Measurements from ENCODE around the gene ITIH6. TPM values are rescaled to one million over a fixed set of nuclear protein-coding genes. Genes with fewer than 3 reads are reported as not detected.

The ITIH6 gene
- total RNA-seq, 1 donor, result not detected

DNA sequence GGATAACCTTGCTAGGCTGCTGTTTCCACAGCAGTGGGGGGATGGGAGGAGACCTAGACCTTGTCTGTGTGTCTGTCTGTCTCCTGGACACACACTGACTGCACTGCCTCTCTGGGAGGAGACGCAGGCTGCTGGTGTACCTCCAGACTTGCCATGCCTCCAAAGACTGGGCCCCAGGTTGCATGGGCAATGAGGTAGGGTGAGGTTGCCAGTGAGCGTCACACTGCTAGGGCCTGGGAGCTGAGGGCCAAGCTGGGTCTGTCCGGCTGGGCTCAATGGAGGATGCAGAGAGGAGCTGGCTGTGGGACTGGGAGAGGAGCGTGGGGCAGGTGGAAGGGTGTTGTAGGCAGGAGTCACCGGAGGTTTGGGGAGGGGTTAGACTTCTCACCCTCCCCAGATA, 26.1 kb upstream of the ITIH6 start:
- no peak overlapping the region for H2AFZ ChIP-seq (ENCODE audit: low read length)
- DNase-seq (ENCODE audit: insufficient read length, low spot score, missing footprints), result no peak
- no peak for TF ChIP-seq CTCF (IDR thresholded peaks at IDR 0.05; ENCODE audit: extremely low read depth, low read depth, low read length)

DNA sequence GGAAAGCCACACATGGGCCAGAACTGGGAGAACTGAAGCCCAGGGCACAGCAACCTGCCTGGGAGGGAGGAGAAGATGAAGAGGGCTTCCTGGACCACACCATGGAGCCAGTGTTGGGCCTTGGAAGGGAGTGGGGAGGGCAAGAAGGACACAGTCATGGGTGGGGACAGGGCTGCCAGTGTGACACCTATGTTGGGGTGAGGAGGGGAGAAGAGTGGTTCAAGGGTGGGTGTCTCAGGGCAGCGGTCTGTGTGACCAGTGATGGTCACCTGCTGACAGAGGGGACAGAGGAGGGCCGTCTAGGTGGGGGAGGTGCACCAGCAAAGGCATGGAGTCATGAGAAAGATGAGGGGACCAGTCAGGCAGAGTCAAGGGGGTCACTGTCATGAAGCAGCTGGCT, 23.3 kb upstream of the ITIH6 start:
- no peak overlapping the region for H3K27ac ChIP-seq (ENCODE audit: low read depth, low read length)
- peaks cover 3% of the 10 kb centered on the region for H4K20me1 ChIP-seq (ENCODE audit: insufficient read depth, low read length)
- H3K79me2 ChIP-seq (ENCODE audit: insufficient read depth, low read length), result no peaks in the 10 kb centered on the region
- no peak overlapping the region for H2AFZ ChIP-seq (ENCODE audit: low read length)
- H3K4me1 ChIP-seq (ENCODE audit: insufficient read depth, low read length), result no peaks in the 10 kb centered on the region
- H3K36me3 ChIP-seq (ENCODE audit: insufficient read depth, low read length), result peaks cover 2% of the 10 kb centered on the region
- TF ChIP-seq CTCF (IDR thresholded peaks at IDR 0.05; ENCODE audit: extremely low read depth, low read depth, low read length), result no peak
- H3K9me3 ChIP-seq (ENCODE audit: low read depth, low read length), result no peaks in the 10 kb centered on the region
- H3K4me2 ChIP-seq (ENCODE audit: insufficient read depth, low read length), result no peak overlapping the region
- H3K4me3 ChIP-seq (ENCODE audit: insufficient read depth, low read length), result no peak overlapping the region
- no peak for DNase-seq (ENCODE audit: insufficient read length, low spot score, missing footprints)
- H3K27me3 ChIP-seq (ENCODE audit: insufficient read depth, low read length), result no peaks in the 10 kb centered on the region

More for the DNA sequence above, 26.1 kb upstream of the ITIH6 start:
- no peak overlapping the region for H3K4me2 ChIP-seq (ENCODE audit: insufficient read depth, low read length)
- H3K9me3 ChIP-seq (ENCODE audit: low read depth, low read length), result no peaks in the 10 kb centered on the region
- H3K27ac ChIP-seq (ENCODE audit: low read depth, low read length), result no peak overlapping the region
- no peaks in the 10 kb centered on the region for H3K4me1 ChIP-seq (ENCODE audit: insufficient read depth, low read length)
- no peaks in the 10 kb centered on the region for H4K20me1 ChIP-seq (ENCODE audit: insufficient read depth, low read length)
- no peaks in the 10 kb centered on the region for H3K27me3 ChIP-seq (ENCODE audit: insufficient read depth, low read length)
- H3K36me3 ChIP-seq (ENCODE audit: insufficient read depth, low read length), result no peaks in the 10 kb centered on the region
- H3K4me3 ChIP-seq (ENCODE audit: insufficient read depth, low read length), result no peak overlapping the region
- H3K79me2 ChIP-seq (ENCODE audit: insufficient read depth, low read length), result no peaks in the 10 kb centered on the region

DNA sequence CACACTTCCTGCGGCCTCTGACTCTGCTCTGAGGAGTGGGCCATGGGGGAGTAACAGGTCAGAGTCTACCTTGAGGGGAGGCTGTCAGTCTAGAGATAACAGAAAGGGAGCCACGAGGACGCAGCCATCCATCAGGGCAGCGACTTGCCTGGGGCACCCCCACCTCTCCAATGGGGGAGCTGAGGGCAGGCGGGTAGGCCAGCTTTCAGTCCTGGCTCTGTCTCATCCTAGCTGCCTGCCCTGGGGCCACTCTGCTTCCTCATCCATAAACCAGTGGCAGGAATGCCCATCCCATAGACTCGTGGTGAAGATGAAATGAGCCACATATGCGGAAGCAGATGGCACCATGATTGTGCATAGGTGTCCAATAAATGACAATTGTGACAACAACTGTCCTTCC, 22.7 kb upstream of the ITIH6 start:
- Histone ChIP-seq H3K4me3 (ENCODE audit: insufficient read depth, low read length) (no peak overlapping the region), H3K79me2 (ENCODE audit: insufficient read depth, low read length) (no peaks in the 10 kb centered on the region), H4K20me1 (ENCODE audit: insufficient read depth, low read length) (peaks cover 3% of the 10 kb centered on the region), H3K27ac (ENCODE audit: low read depth, low read length) (no peak overlapping the region), H3K9me3 (ENCODE audit: low read depth, low read length) (no peaks in the 10 kb centered on the region), H3K4me1 (ENCODE audit: insufficient read depth, low read length) (no peaks in the 10 kb centered on the region), H3K27me3 (ENCODE audit: insufficient read depth, low read length) (no peaks in the 10 kb centered on the region), H2AFZ (ENCODE audit: low read length) (no peak overlapping the region), H3K4me2 (ENCODE audit: insufficient read depth, low read length) (no peak overlapping the region), H3K36me3 (ENCODE audit: insufficient read depth, low read length) (peaks cover 8% of the 10 kb centered on the region)
- no peak for TF ChIP-seq CTCF (IDR thresholded peaks at IDR 0.05; ENCODE audit: extremely low read depth, low read depth, low read length)
- DNase-seq (ENCODE audit: insufficient read length, low spot score, missing footprints), result no peak

- H3K4me1 ChIP-seq (ENCODE audit: insufficient read depth, low read length), result no peaks in the 10 kb centered on the region
- no peak overlapping the region for H3K4me2 ChIP-seq (ENCODE audit: insufficient read depth, low read length)
- no peaks in the 10 kb centered on the region for H3K27me3 ChIP-seq (ENCODE audit: insufficient read depth, low read length)
- H3K27ac ChIP-seq (ENCODE audit: low read depth, low read length), result no peak overlapping the region
- peaks cover 18% of the 10 kb centered on the region for H3K36me3 ChIP-seq (ENCODE audit: insufficient read depth, low read length)
- no peak overlapping the region for H2AFZ ChIP-seq (ENCODE audit: low read length)
- TF ChIP-seq CTCF (IDR thresholded peaks at IDR 0.05; ENCODE audit: extremely low read depth, low read depth, low read length), result no peak
- no peak overlapping the region for H3K4me3 ChIP-seq (ENCODE audit: insufficient read depth, low read length)
- H4K20me1 ChIP-seq (ENCODE audit: insufficient read depth, low read length), result peaks cover 4% of the 10 kb centered on the region
- DNase-seq (ENCODE audit: insufficient read length, low spot score, missing footprints), result no peak
- H3K79me2 ChIP-seq (ENCODE audit: insufficient read depth, low read length), result no peaks in the 10 kb centered on the region
- no peaks in the 10 kb centered on the region for H3K9me3 ChIP-seq (ENCODE audit: low read depth, low read length)
Measured at GRCh38 chrX:54819201-54819600, 21.1 kb upstream of the ITIH6 start.

Data from osteoblast (primary cell).